HFF-Myc (cell line): ENCODE results near the gene ZNF662.

Source experiments
- DNase-seq: peaks from one replicate; pipeline ENCODE4 v3.0.0-alpha.2; 2011; ENCODE audit warnings: low read depth; ENCODE audit errors: extremely low read depth
- H3K4me3 ChIP-seq: replicated peaks from 2 replicates; pipeline ENCODE4 v1.5.1; 2011; ENCODE audit warnings: low read depth, mild to moderate bottlenecking, control low read depth, low read length
- CTCF ChIP-seq: IDR thresholded peaks from 2 replicates; pipeline ENCODE4 v1.5.1; 2012; ENCODE audit warnings: mild to moderate bottlenecking, low read depth, low read length, control low read depth; ENCODE audit errors: missing control alignments

The ZNF662 gene

GRCh38 chr3:42960282-42960681 is 54.3 kb downstream of the ZNF662 start:
- TF ChIP-seq CTCF, result no peak
- no peak overlapping the region for H3K4me3 ChIP-seq
- no peak for DNase-seq

DNA sequence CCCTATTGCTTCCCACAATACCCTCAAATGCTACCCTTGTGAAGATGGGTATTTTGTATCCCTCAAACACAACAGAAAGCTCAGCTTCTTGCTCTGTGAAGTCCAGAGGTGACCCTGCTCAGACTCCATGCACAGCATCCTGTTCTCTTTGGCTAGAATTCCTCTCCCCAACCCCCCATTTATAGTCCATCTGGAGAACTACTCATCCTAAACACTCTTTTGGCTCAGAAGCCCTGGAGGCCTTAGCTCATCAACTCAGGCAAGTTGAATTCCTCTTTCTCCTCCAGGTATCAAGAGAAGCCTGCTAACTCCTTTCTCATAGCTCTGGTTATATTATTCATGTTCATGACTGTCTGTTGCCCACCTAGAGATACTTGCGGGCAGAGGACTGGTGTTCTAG is 54.8 kb downstream of the ZNF662 start:
- DNase-seq, result no peak
- no peak overlapping the region for H3K4me3 ChIP-seq
- TF ChIP-seq CTCF, result no peak

- DNase-seq, result peak; percentile 37
- H3K4me3 ChIP-seq, result no peak overlapping the region
- peak; percentile 51 for TF ChIP-seq CTCF
These were observed 55.7 kb downstream of the ZNF662 start for GRCh38 chr3:42961633-42962032.

GRCh38 chr3:42963269-42963668 is 57.3 kb downstream of the ZNF662 start:
- TF ChIP-seq CTCF, result no peak
- no peak overlapping the region for H3K4me3 ChIP-seq
- no peak for DNase-seq

- no peak for DNase-seq
- H3K4me3 ChIP-seq, result no peak overlapping the region
- no peak for TF ChIP-seq CTCF
These were observed 58.3 kb downstream of the ZNF662 start for GRCh38 chr3:42964266-42964665.
